GM19324 (cell line): ENCODE measurements around the gene CCDC188.

Experiments used
- ATAC-seq: cut with Tn5 transposase; IDR thresholded peaks from one replicate; pipeline ENCODE4 v1.9.1; 2021; ENCODE audit warnings: mild to moderate bottlenecking, moderate library complexity; ENCODE audit not compliant: unreplicated experiment, low FRiP score

CCDC188 gene

DNA sequence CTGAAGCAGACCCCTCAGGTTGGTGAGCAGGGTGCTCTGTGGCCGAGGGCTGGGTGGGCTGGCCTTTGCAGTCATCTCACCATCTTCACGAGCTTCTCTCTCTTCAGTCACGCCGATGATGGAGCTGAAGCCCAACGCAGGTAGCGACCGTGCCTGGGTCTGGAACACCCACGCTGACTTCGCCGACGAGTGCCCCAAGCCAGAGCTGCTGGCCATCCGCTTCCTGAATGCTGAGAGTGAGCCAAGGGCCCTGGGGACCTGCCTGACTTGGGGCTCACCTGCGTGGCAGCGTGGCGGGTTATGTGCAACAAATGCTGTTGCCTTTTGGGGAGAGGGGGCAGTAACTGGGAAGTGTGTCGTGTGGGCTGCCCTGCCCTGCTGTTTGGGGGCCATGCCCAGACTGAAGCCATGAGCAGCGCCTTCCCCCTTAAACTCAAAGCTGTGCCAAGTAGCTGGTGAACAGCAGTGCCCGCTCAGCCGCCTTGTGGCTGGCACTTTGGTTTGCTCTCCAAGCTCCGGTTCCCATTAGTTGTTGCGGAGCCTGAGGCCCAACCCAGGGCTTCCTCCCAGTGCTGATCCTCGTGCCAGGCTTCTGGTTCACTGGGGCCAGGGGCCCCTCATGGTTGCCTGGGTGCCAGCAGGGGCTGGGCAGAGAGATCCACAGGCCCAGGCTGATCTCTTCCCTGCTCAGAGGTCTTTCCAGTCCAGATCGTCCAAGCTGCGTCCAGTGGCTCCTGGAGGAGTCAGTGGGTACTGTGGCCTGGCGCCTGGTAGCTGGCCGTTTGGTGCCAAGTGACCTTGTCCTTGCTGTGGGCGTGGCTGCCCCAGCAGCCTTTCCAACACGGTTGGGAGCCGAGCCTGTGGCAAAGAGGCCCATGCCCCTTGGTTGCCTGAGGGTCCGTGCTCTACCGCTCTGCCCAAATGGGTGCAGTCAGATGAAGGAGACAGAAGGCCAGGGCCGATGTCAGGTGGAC lies 25.4 kb downstream of the CCDC188 start:
- no peak for ATAC-seq

DNA sequence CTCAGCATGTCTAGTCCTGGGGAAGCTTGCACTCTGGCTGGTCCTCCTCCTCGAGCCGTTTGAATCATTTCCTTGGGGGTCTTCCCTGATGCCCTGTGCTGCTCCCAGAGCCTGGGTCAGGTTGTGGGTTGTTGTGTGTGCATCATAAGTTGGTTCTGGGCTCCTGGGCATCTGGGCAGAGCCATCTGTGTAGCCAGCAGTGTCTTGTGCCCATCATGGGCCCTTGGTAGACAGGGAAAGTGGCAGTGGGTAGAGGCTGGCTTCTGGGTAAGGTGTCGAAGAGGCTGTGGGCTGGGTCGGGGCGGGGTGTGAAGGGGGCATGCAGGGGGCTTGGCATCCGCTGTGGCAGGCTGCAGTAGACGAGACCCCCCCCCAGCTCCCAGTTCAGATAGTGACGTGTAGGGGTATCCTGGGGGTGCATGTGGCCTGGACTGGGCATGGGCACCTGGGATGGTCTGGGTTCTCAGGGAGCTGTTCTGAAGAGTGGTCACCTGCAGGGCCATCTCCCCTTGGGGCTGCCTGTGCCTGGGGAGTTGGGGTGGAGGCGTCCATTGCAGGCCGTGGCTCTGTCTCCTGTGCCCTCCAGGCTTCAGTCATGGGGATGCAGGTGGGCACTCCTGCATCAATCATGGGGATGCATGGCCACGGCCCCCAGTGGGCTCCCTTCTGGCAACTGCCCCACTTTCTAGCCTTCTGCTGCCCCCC lies 26.6 kb downstream of the CCDC188 start:
- ATAC-seq, result no peak

DNA sequence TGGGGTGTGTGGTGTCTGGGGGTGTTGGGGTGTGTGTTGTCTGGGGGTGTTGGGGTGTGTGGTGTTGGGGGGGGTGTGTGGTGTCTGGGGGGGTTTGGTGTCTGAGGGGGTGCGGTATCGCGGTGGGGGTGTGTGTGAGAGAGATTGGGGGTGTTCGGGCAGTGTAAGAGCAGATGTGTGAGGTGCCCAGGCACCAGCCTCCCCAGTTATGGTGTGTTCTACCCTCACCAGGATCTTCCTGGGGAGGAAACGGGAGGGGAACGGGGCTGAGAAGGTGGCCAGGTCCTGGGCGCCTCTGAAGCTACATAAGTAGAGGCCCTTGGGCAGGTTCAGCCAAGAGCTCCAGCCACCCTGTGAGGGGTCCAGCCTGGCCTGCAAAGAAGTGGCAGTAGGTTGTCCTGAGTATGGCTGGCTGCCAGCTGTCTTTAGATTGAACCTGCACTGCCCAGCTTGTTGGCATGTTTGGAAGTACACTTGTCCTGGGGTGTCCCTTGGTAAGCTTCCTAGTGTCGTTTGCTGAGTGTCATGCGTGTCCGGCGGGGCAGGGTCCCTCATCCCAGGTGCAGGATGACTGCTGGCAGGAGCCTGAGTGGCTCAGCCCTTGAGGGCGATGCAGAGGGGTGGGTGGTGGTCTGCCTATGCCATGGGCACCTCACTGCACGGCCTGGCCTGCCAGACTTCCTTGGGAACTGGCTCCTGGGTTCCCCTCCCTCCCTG lies 27.3 kb downstream of the CCDC188 start:
- ATAC-seq, result no peak

DNA sequence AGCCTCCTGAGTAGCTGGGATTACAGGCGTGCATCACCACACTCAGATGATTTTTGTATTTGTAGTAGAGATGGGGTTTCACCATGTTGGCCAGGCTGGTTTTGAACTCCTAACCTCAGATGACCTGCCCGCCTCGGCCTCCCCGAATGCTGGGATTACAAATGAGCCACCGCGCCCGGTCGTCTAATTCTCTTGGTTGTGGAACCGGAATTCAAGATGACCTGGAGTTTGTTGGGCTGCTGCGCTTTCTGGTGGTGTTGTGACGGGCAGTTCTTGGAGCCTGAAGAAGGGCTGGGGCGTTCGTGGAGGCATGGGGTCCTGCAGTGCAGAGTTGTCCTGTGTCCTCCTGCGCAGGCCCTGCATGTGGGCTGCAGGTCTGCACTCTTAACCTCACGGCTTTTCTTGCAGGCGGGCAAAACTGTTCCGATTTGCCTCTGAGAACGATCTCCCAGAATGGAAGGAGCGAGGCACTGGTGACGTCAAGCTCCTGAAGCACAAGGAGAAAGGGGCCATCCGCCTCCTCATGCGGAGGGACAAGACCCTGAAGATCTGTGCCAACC lies 28.9 kb downstream of the CCDC188 start:
- no peak for ATAC-seq

DNA sequence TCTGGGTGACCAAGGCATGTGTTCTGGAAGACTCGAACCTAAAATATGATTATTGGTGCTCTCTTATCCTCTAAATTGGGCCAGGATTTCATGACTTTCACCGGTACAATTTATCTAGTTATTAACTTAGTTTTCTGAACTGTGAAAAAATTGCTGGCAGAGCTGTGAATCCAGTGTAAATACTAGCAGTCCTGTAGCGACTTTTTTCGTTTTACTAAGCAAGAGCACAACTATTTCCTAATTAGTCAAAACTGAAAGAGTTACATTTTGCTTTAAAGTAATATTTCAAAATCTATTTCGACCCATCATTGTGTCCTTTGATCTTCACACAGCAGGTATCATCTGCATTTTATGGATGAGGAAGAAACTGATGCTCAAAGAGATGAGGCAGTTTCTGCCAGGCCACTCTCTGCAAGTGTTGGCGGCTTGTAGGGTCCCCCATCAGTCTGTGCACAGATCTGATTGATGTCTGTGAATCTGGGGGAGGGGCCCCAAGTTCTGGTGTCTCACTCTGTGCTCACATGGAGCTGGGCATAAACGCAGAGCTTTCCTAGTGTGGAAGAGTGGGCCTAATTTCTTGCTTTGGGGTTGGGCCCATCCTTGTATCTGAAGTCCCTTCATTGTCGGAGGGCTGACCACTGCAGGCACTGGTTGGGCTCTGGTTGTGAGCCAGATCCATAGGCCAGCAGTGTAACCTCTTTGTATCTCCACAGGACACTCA lies 32.4 kb downstream of the CCDC188 start:
- ATAC-seq, result no peak

DNA sequence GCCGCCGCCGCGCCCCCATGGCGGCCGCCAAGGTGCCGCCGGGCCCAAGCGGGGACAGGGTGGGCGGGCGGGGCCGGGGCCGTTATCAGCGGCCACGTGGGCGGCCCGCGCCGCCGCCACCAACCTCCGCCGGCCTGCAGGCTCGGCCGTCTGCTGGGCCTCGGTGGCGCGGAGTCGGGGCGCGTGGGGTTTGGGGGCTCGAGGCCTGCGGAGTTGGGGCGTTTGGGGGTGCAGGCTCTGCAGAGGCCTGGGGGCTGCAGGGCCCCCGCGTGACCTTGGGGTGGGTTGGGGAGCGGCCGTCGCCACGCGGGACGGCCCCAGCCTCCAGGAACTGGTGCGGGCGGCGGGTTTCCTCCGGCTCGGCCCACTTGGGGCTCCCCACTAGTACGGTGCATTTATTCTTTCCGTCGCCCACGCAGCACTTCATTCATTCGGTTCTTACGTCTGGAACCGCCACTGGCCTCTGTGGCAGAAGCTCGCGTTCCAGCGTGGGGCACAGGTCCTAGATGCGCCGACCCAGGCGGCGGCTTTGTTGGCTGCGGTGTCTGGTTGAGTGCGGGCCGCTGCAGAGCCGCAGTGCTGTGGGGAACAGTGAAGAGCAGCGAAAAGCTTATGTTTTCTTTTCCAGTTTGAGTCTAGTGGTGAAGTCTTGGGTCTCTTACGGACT lies 33.1 kb downstream of the CCDC188 start:
- peak; percentile 12 for ATAC-seq

DNA sequence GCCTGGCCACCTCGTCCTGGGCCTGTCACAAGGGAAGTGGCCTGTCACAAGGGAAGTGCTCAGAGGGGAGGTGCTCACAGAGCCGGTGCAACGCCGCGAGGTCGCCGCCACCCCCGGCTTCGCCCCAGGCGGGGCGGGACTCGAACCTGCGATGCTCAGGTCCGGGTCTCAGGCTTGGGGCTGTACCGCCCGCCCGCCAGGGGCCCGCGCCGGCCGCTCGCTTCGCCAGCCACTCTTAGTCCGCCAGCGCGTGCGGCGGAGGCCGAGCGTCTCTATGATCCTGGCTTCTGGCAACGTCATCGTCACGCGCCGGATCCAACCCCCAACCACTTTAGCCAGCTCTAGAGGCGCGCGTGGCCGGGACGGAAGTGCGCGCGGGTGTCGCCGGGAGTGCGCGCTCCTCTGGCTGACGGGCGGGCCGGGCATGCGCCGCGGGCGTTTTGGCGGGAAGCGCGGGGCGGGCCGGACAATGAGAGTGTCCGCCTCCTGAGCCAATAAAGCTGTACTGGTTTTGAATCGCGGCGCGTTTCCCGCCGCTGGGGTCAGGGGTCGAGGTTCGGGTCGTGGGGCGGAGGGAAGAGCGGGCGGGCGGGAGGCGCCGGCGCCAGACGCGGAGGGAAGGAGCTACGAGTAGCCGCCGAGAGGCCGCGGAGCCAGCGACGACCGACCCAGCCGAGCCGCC lies 33.8 kb downstream of the CCDC188 start, which contains the start of gene TRMT2A:
TSS of gene TRMT2A (minus strand) at position 276 of the 682 bp plus-strand sequence. CDS start 320 bp downstream, outside the sequence.
- peak; percentile 88 for ATAC-seq

DNA sequence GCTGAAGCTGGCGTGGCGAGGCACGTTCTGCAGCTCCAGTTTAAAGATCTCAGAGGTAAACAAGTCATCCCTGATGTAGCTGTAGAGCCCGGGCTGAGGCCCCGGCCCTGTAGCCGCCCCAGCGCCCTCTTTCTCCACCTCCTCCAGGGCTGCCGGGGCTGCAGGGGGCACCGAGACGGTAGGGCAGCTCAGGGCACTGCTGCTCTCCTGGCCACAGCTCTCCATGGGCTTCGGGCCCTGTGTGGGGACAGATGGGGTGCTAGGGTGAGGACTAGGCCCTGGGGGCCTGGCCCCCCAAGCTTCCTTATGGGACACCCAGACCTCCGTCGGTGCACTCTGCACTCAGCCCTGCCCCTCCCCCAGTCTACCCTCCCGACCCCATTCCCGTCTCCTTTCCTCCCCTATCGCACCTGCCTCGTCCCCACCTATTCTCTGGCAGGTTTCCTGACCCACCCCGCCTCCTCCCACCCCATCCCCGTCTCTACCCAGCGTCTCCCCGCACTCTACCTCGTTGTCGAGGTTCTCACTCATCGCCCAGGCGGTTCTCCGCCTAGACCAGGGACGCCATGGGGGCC lies 34.4 kb downstream of the CCDC188 start:
- no peak for ATAC-seq

DNA sequence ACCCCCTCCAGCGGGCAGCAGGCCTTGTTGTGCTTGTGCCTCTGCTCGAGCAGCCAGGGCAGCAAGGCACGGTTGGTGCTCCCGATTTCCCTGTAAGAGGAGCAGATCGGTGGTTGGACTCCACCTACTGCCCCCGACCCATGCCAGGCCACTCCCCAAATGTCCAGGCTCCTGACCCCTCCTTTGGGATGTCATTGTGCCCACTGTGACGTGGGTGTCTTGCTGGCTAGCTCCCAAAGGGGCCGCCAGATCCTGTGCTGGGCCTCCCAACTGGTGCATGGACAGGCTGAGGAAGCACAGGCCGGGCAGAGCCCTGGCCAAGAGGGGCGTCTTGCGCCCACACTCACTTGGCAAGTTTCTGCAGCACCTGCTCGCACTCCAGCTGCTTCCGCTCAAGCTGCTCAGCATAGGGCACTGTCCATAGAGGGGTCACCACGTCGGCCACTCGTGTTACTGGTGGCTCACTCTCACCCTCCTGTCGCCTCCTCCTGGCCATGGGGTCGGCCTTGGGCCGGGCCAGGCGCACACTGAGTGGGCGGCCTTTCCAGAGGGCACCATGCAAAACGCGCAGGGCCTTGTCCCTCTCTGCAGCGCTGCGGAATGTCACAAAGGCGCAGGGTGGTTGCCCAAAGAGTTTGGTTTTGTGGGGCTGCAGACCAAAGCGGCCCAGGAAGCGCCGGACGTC lies 35.0 kb downstream of the CCDC188 start, which contains the start of gene RANBP1:
TSS of gene RANBP1 (plus strand) at position 414 of the 685 bp plus-strand sequence. CDS start at position 495, 81 bp downstream.
- ATAC-seq, result no peak

DNA sequence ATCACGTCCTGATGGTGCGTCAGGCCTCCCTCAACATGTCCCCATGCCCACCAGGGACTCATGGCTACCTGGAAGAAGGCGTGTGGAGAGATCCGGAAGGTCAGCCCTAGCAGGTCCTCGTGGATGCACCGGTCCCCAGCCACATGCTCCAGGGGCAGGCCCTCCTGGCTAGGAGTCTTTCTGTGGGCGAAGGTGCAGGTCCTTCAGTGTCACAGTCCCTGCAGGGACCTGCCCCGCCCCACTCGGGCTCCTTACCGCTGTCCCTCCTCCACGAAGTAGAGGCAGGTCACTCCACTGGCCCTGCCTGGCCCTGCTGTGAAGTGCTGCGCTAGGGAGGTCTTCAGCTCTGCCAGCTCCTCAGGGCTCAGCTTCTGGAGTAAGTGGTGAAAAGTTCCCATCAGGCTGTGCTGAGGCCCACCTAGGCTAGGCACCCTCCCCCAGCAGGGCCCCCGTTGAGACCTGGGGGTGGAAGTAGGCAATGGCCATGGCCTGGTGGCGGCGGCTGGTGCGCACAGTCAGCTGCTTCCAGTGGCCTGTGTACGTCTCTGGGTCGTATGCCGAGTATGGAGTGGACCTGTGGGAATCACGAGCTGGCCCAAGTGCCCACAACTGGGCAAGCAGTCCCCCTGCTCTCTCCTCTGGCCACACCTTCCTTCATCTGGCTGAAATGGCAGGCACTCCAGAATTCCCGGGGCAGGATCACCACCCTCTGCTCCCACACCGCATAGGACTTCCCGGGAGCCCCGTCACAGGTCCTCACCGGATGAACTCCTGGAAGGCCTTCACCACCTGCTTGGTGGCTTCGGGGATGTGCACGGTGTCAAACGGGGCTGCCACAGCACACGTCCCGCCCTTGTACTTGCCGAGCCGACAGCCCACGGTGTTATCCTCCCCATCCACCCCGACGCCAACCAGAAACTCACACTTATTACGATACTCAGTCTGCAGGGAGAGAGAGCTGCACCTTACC lies 36.1 kb downstream of the CCDC188 start:
- no peak for ATAC-seq

DNA sequence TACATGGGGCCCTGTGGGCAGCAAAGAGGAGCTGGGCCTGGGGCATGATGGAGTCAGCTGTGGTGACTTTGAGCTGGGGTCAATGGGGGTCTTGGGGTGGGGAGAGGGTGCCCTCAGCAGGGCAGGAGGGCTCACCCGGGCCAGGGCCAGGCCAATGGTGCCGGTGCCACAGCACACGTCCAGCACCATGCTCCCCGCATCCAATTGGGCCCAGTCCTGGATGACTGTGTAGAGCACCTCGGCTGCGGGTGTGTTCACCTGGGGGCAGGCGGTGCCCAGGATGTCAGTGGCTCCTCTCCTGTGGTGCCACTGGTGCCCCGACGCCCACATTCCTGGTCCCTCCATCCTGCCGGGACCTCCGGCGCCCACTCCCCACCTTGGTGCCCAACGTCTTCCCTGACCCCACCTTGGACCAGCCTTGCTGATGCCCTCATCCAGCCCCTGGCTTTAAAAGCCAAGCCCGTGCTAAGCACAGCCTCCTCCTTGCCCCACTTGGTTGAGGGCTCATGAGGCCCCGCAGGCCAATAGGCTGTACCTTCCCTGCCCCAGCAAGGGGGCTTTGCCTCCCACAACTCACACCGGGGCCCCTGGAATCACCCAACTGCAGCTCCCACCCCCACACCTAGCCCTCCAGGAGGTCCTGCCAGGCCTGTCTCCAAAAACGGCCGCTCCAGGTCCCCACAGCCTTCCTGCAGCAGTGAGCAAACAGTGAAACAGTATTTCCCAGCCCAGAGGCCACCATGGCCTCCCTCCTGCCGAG lies 37.1 kb downstream of the CCDC188 start:
- ATAC-seq, result no peak

DNA sequence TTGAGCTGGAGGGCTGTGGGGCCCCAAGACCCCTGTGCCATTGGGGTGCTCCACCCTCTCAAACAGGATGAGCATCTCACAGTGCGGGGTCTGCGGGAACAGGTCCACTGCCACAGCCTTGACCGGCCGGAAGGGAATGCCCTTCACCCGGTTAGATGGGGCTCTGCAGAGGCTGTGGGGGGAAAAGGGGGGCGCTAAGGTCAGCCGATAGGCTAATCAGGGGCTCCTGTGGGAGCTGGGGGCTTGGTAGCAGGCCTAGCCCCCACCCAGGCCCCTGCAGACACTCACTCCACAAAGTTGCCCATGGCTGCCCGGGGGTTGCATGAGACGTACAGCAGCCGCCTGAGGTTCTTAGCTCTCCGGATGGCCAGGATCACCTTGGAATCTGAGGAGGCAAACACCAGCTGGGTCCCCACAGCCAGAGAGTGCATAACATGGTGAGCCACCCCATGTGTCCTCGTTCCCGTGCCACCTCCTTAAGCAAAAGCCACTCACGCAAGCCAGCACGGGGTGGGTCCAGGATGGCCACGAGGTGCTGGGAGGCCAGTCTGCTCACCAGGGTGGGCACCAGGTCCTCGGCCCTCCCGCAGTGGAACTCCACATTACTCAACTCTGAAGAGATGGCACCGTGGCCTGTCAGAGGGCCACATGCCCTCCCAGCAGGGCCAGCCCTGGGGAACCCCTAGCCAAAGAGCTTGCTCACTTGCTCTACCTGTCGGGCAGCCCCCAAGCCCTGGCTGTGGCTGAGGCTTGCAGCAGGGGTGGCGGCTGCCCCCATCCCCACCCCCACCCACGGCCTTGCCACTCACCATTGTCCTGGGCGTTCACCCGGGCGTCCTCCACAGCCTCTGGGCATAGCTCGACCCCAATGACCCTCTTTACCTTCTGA lies 38.0 kb downstream of the CCDC188 start:
- ATAC-seq, result no peak

DNA sequence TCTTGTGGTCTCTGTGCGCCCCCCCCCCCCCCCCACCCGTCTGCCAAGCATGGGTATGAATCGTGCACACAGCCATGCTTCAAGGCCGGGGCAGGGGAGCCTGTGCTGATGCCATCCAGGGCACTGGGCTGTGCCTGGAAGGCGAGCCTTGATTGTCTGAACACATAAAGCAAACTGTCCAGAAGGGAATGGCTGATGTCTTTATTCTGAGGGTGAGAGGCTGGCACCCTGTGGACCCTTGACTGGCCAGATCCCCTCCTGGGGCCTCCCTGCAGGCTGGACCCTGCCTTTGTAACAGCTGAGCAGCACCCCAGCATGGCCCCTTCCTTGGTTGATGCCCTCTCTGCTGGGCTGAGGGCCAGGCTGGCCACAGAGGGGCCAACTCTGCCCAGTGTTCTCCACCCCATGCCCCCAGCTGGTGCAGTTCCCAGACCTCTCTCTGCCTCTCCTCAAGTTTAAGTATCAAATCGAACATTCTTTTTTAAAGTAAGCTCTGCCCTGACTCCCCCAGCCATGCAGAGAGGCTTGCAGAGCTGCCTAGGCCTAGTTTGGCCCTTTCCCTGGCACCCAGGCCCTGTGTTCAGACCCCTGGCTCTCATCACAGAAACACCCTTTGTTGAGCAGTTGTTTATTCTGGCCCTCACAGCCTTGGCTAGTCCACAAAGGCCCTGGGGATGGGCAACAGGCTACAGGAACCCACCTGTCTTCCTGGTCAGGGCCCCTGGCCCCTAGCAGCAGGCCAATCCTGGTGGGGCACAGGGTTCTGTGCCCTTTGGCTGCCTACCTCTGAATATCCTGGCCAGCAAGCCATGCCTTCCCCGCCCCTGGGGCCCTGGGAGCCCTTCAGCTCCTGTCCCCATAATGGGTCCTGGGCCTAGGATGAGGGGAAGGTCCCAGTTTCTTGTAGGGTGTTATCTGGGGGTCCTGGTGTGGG lies 38.9 kb downstream of the CCDC188 start:
- ATAC-seq, result no peak
